ENCODE results near the gene F8. TPM values are rescaled to one million over a fixed set of nuclear protein-coding genes. Genes with fewer than 3 reads are reported as not detected.
A peak's percentile ranks its signal among the peaks of the same experiment; 100 is the strongest.

F8 gene
- polyA plus RNA-seq, 1 donor from 2014 or later = 2.1 TPM

- no peaks in the 10 kb centered on the region for H3K9me2 ChIP-seq (ENCODE audit: insufficient read depth, low read length)
- H3K27me3 ChIP-seq (ENCODE audit: insufficient read depth, low read depth, low read length) = no peaks in the 10 kb centered on the region
- peaks cover 24% of the 10 kb centered on the region for H3K79me2 ChIP-seq (replicated peaks; ENCODE audit: insufficient read depth, low read length)
- no peaks in the 10 kb centered on the region for H3K36me3 ChIP-seq (ENCODE audit: insufficient read depth, low read length)
- no peak overlapping the region for H3K27ac ChIP-seq (ENCODE audit: low read length)
- TF ChIP-seq EZH2 (IDR thresholded peaks at IDR 0.05; ENCODE audit: borderline replicate concordance, insufficient read depth, low read length, poor library complexity, severe bottlenecking) (no peak), MXI1 (conservative IDR thresholded peaks at IDR 0.05; ENCODE audit: poor library complexity, severe bottlenecking) (no peak), RAD21 (conservative IDR thresholded peaks at IDR 0.05) (no peak), CTCF (IDR thresholded peaks at IDR 0.05; ENCODE audit: poor library complexity, severe bottlenecking) (no peak), POLR2AphosphoS5 (IDR thresholded peaks at IDR 0.05) (no peak), TAF1 (IDR thresholded peaks at IDR 0.05; ENCODE audit: low read depth) (no peak)
- no peak overlapping the region for H3K9ac ChIP-seq (ENCODE audit: low read length)
- no peaks in the 10 kb centered on the region for H3F3A ChIP-seq (ENCODE audit: insufficient read depth, low read length, poor library complexity, severe bottlenecking)
- H2AFZ ChIP-seq (ENCODE audit: low read depth, low read length) = no peak overlapping the region
- H4K20me1 ChIP-seq (ENCODE audit: insufficient read depth) = no peaks in the 10 kb centered on the region
- H3K9me3 ChIP-seq (ENCODE audit: low read length) = no peaks in the 10 kb centered on the region
- peak overlapping the region; percentile 81 for H3K4me3 ChIP-seq (ENCODE audit: low read length)
- H3K4me2 ChIP-seq (ENCODE audit: low read length) = no peak overlapping the region
Observed at GRCh38 chrX:155028877-155029291, 6.4 kb upstream of the F8 start.

GRCh38 chrX:155028129-155028528, 5.6 kb upstream of the F8 start:
- Histone ChIP-seq H3F3A (ENCODE audit: insufficient read depth, low read length, poor library complexity, severe bottlenecking) (no peaks in the 10 kb centered on the region), H3K79me2 (replicated peaks; ENCODE audit: insufficient read depth, low read length) (peaks cover 24% of the 10 kb centered on the region), H4K20me1 (ENCODE audit: insufficient read depth) (no peaks in the 10 kb centered on the region), H3K27ac (ENCODE audit: low read length) (peak overlapping the region; percentile 88), H3K4me3 (ENCODE audit: low read length) (peak overlapping the region; percentile 81), H3K27me3 (ENCODE audit: insufficient read depth, low read depth, low read length) (no peaks in the 10 kb centered on the region), H3K9me2 (ENCODE audit: insufficient read depth, low read length) (no peaks in the 10 kb centered on the region), H3K36me3 (ENCODE audit: insufficient read depth, low read length) (no peaks in the 10 kb centered on the region), H2AFZ (ENCODE audit: low read depth, low read length) (no peak overlapping the region), H3K4me2 (ENCODE audit: low read length) (peak overlapping the region; percentile 55), H3K9ac (ENCODE audit: low read length) (peak overlapping the region; percentile 83), H3K9me3 (ENCODE audit: low read length) (no peaks in the 10 kb centered on the region)
- no peak for TF ChIP-seq EP300 (conservative IDR thresholded peaks at IDR 0.05; ENCODE audit: poor library complexity, severe bottlenecking)
- no peak for TF ChIP-seq CTCF (IDR thresholded peaks at IDR 0.05; ENCODE audit: poor library complexity, severe bottlenecking)
- TF ChIP-seq EZH2 (IDR thresholded peaks at IDR 0.05; ENCODE audit: borderline replicate concordance, insufficient read depth, low read length, poor library complexity, severe bottlenecking) = no peak
- TF ChIP-seq POLR2AphosphoS5 (IDR thresholded peaks at IDR 0.05) = no peak
- no peak for TF ChIP-seq MXI1 (conservative IDR thresholded peaks at IDR 0.05; ENCODE audit: poor library complexity, severe bottlenecking)
- TF ChIP-seq SMC3 (conservative IDR thresholded peaks at IDR 0.05; ENCODE audit: poor library complexity) = no peak
- TF ChIP-seq RAD21 (conservative IDR thresholded peaks at IDR 0.05) = no peak
- no peak for TF ChIP-seq TAF1 (IDR thresholded peaks at IDR 0.05; ENCODE audit: low read depth)
- no peak for TF ChIP-seq REST (IDR thresholded peaks at IDR 0.05; ENCODE audit: borderline replicate concordance)
